Stimulated activated CD4-positive, alpha-beta T cell treated with anti-CD3 and anti-CD28 coated beads, Interleukin-15, amount 100 ng/mL, for 1 hour (primary cell): ENCODE measurements around the gene VCY1B.
"Not testable (repeated sequence)": the region's sequence is repeated elsewhere in the genome, so short reads cannot be mapped to it uniquely, and the experiment has no call there.

ENCODE experiments used
- DNase-seq, 2 donors: peaks; one replicate each; pipeline ENCODE4 v3.0.0-alpha.2; 2020; ENCODE audit warnings: low read depth in 1 of 2, low spot score in 1 of 2

Gene VCY1B

DNA sequence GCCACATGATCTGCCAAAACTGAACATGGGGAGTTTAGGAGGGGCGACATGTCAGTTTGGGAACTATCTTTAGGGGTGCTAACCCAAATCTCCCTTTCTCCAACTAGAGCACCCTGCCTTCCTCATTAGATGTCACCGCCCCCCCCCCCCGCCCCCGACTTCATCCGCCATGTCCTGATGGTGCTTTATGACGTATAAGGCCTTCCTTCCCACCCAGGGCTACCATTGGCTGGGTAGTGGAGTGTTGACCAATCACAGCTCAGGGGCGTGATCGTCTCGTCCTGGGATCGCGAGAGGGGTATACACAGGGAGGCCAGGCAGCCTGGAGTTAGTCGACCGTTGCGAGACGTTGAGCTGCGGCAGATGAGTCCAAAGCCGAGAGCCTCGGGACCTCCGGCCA, at the start of gene VCY1B:
Gene VCY1B, plus strand, starts transcription at position 301 of the 400 bp plus-strand sequence. Its CDS starts 63 bp downstream, at position 364.
- DNase-seq: not testable (repeated sequence)

GRCh38 chrY:14011916-14012315, 44.1 kb upstream of the VCY1B start:
- not testable (repeated sequence) for DNase-seq

DNA sequence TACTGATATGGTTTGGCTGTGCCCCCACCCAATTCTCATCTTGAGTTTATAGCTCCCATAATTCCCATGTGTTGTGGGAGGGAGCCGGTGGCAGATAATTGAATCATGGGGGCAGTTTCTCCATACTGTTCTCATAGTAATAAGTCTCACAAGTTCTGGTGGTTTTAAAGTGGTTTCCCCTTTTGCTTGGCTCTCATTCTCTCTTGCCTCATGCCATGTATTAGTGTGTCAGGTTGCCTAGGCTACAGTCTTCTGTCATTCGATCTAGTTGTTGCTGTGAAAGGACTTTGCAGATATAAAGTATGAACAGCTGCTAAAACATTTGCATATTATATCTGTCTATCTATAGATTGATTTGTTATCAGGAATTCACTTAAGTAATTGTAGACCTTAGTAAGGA, 25.6 kb upstream of the VCY1B start:
- not testable (repeated sequence) for DNase-seq

GRCh38 chrY:14085877-14086276, 29.9 kb downstream of the VCY1B start:
- no peak for DNase-seq
